Keratinocyte (primary cell): Measurements from ENCODE around the gene TOM1L2. TPM values are rescaled to one million over a fixed set of nuclear protein-coding genes. Genes with fewer than 3 reads are reported as not detected.
A peak's percentile ranks its signal among the peaks of the same experiment; 100 is the strongest.

Experiments
- DNase-seq: peaks from one replicate; pipeline ENCODE4 v3.0.0-alpha.2; 2011; ENCODE audit warnings: low read depth, missing footprints, low spot score
- FAIRE-seq: peaks from 2 replicates; lab custom pipeline; 2011; peaks lifted over from hg19 to GRCh38; lab: Jason Lieb, UNC
- H2AFZ ChIP-seq: 2 replicates; pipeline ENCODE4 v1.6.0; 2012; ENCODE audit warnings: low read length, control low read depth, inconsistent platforms; ENCODE audit not compliant: control insufficient read depth
- H3K27ac ChIP-seq: 2 replicates; pipeline ENCODE4 v1.5.1; 2011; ENCODE audit warnings: low read length; ENCODE audit not compliant: control insufficient read depth, insufficient read depth
- H3K27me3 ChIP-seq: 3 replicates; pipeline ENCODE4 v1.6.0; 2011; ENCODE audit warnings: low read length; ENCODE audit not compliant: control insufficient read depth, insufficient read depth; ENCODE audit errors: extremely low read depth
- H3K36me3 ChIP-seq, 2 experiments: 2 replicates in 1 of 2; 3 replicates in 1 of 2; pipeline ENCODE4 v1.5.1; 2011; ENCODE audit warnings: low read length in 2 of 2, mild to moderate bottlenecking in 1 of 2; ENCODE audit not compliant: control insufficient read depth in 2 of 2, insufficient read depth in 2 of 2; ENCODE audit errors: extremely low read depth in 1 of 2
- H3K4me1 ChIP-seq: 3 replicates; pipeline ENCODE4 v1.5.1; 2011; ENCODE audit warnings: low read length; ENCODE audit not compliant: control insufficient read depth, insufficient read depth; ENCODE audit errors: extremely low read depth
- H3K4me2 ChIP-seq: 3 replicates; pipeline ENCODE4 v1.6.0; 2011; ENCODE audit warnings: low read depth, low read length; ENCODE audit not compliant: control insufficient read depth, insufficient read depth; ENCODE audit errors: extremely low read depth
- H3K4me3 ChIP-seq, 3 experiments: fragments of 200-600 bp in 1 of 3; sonication (generic) in 1 of 3; 2 replicates in 2 of 3; 3 replicates in 1 of 3; pipeline ENCODE4 v1.5.1; 2011 to 2016; ENCODE audit warnings: low read length in 3 of 3, mild to moderate bottlenecking in 3 of 3, control low read depth in 2 of 3, inconsistent platforms in 1 of 3, low read depth in 1 of 3, mixed read lengths in 1 of 3, mixed run types in 1 of 3, moderate library complexity in 1 of 3; ENCODE audit not compliant: control insufficient read depth in 2 of 3, insufficient read depth in 2 of 3; ENCODE audit errors: extremely low read depth in 1 of 3
- H3K79me2 ChIP-seq: 2 replicates; pipeline ENCODE4 v1.6.0; 2012; ENCODE audit warnings: low read length; ENCODE audit not compliant: control insufficient read depth, insufficient read depth
- H3K9ac ChIP-seq: 3 replicates; pipeline ENCODE4 v1.6.0; 2011; ENCODE audit warnings: low read length; ENCODE audit not compliant: control insufficient read depth, insufficient read depth; ENCODE audit errors: extremely low read depth
- H3K9me1 ChIP-seq: 3 replicates; pipeline ENCODE4 v1.6.0; 2011; ENCODE audit warnings: low read length; ENCODE audit not compliant: control insufficient read depth, insufficient read depth; ENCODE audit errors: extremely low read depth
- H3K9me3 ChIP-seq: 2 replicates; pipeline ENCODE4 v1.5.1; 2012; ENCODE audit warnings: low read depth, low read length; ENCODE audit not compliant: control insufficient read depth
- H4K20me1 ChIP-seq: 3 replicates; pipeline ENCODE4 v1.6.0; 2011; ENCODE audit warnings: low read length; ENCODE audit not compliant: control insufficient read depth, insufficient read depth; ENCODE audit errors: extremely low read depth
- CTCF ChIP-seq, 3 experiments: IDR thresholded peaks in 1 of 3; conservative IDR thresholded peaks in 1 of 3; optimal IDR thresholded peaks in 1 of 3; 2 replicates in 2 of 3; 3 replicates in 1 of 3; pipeline versions ENCODE3 to v1.5.1; 2011; ENCODE audit warnings: low read length in 3 of 3, mild to moderate bottlenecking in 3 of 3, moderate library complexity in 2 of 3, control low read depth in 1 of 3, inconsistent platforms in 1 of 3; ENCODE audit not compliant: insufficient read depth in 2 of 3; ENCODE audit errors: extremely low read depth in 1 of 3
- EZH2 ChIP-seq: IDR thresholded peaks from one replicate; pipeline ENCODE4 v1.6.1; 2012; ENCODE audit warnings: inconsistent platforms, mild to moderate bottlenecking, low read length, moderate library complexity
- dilution Hi-C: fragments of 300-500 bp; cut with MboI; formaldehyde crosslinking; loops from one replicate; pipeline ENCODE4 v1.7.0; 2020; ENCODE audit warnings: low sequenced_read_pairs; ENCODE audit not compliant: extremely low pct_ligation_motif_present
- polyA plus RNA-seq, 5 experiments: library from polyadenylated mRNA; depleted of rRNA in 3 of 5; stranded (reverse) in 3 of 5; stranded (forward) in 1 of 5; unstranded in 1 of 5; fragments of >200 nt; gene quantifications; 1 replicate in 1 of 5; 2 replicates in 3 of 5; 3 replicates in 1 of 5; pipeline versions ENCODE4 v1.2.1 to v1.2.3, GENCODE V29; 2011 to 2012; ENCODE audit warnings: missing spikeins in 2 of 5, low read depth in 1 of 5, low replicate concordance in 1 of 5

TOM1L2 gene
- polyA plus RNA-seq, 1 donor (not counting 4 experiments of a cell fraction or from before 2014, with no cell fraction given) = 36.3 TPM

DNA sequence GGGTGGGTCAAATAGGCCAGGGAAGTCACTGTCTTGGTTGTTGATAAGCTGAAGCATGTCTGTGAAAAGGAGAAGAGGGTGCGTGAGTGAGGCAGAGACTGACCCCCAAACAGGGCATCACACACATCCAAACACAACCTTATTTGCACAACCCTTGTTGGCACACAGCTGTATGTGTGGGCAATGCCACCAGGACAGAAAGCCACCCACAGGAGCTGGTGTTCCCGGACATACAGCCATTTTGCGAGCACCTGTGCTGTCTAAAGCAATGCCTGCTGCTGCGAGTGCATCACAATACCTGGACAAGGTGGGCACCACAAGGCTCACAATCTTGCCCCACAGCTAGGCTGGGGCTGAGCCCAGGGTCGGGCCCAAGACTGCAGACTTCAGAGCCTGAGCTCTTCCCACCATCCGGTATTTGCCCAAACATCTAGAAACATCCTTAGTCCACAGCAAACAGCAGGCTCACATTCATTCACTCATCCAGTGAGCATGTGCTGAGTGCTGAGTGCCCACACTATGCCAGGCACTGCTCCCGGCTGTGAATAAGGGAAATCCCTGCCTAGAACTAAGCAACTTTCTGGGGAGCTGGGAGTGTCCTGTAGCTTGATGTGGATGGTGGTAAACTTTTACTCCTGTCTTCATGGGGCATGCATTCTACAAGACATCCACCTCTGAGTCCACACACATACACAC, 151.6 kb downstream of the TOM1L2 start:
- Histone ChIP-seq H3K36me3 (peaks cover 40 to 44% of the 10 kb centered on the region in 2 experiments), H3K9me1 (peaks cover 2% of the 10 kb centered on the region), H3K27me3 (no peaks in the 10 kb centered on the region), H3K4me3 (peak overlapping the region in 1 of 3 experiments; percentile 15), H3K79me2 (peaks cover 53% of the 10 kb centered on the region), H3K4me1 (peaks cover 53% of the 10 kb centered on the region), H3K9me3 (no peaks in the 10 kb centered on the region), H3K4me2 (peak overlapping the region; percentile 89), H4K20me1 (peaks cover 26% of the 10 kb centered on the region), H3K9ac (no peak overlapping the region), H2AFZ (no peak overlapping the region), H3K27ac (peak overlapping the region; percentile 0)
- no peak for TF ChIP-seq CTCF (optimal IDR thresholded peaks at IDR 0.05 in 1 of 3, IDR thresholded peaks at IDR 0.05 in 1 of 3, conservative IDR thresholded peaks at IDR 0.05 in 1 of 3; ENCODE audit: extremely low read depth in 1 of 3, insufficient read depth in 2 of 3, low read length in 3 of 3)
- no peak for TF ChIP-seq EZH2
- dilution Hi-C loops = no loop called here
- FAIRE-seq (peak; percentile 36), DNase-seq (no peak)

DNA sequence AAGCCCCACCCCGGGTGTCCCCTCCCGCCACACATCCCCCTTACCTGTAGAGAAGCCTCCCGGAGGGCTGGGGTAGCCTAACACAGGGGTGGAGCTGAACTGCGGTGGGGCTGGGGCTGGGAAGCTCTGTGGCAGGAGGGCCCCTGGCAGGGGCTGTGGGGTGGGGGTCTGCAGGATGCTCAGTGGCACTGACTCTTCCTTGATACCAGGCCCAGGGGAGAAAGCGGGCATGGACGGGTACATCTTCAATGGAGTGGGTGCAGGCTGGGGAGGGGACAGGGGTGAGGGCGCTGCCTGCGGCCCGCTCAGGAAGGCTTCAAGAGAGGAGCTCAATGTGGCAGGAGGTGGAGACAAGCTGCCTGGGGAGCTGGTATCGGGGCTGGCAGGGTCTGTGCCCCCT, 152.2 kb downstream of the TOM1L2 start:
- peaks cover 49% of the 10 kb centered on the region for H3K4me1 ChIP-seq
- no peak for FAIRE-seq
- DNase-seq = no peak
- no peak overlapping the region for H2AFZ ChIP-seq
- no peak for TF ChIP-seq CTCF (optimal IDR thresholded peaks at IDR 0.05 in 1 of 3, IDR thresholded peaks at IDR 0.05 in 1 of 3, conservative IDR thresholded peaks at IDR 0.05 in 1 of 3; ENCODE audit: extremely low read depth in 1 of 3, insufficient read depth in 2 of 3, low read length in 3 of 3)
- TF ChIP-seq EZH2 = no peak
- no peak overlapping the region for H3K4me2 ChIP-seq
- H3K27ac ChIP-seq = no peak overlapping the region
- H3K9ac ChIP-seq = no peak overlapping the region
- peaks cover 26% of the 10 kb centered on the region for H4K20me1 ChIP-seq
- dilution Hi-C loops = no loop called here
- no peak overlapping the region for H3K4me3 ChIP-seq
- H3K27me3 ChIP-seq = no peaks in the 10 kb centered on the region
- peaks cover 52% of the 10 kb centered on the region for H3K79me2 ChIP-seq
- peaks cover 2% of the 10 kb centered on the region for H3K9me1 ChIP-seq
- no peaks in the 10 kb centered on the region for H3K9me3 ChIP-seq
- peaks cover 45 to 50% of the 10 kb centered on the region in 2 experiments for H3K36me3 ChIP-seq
